SK-N-SH treated with all-trans-retinoic acid at 6 μM for 48 hours (cell line): ENCODE results near the gene MAN1A1.

Source experiments
- ATAC-seq: fragments of 200-7000 bp; cut with Tn5 transposase; 3 replicates; pipeline ENCODE4 v1.9.1; 2020; ENCODE audit warnings: mild to moderate bottlenecking, moderate library complexity
- ARNTL ChIP-seq: fragments of 450-650 bp; formaldehyde crosslinking; IDR thresholded peaks from 2 replicates; pipeline ENCODE4 v1.5.0; 2020; ENCODE audit warnings: low read depth, mild to moderate bottlenecking, moderate library complexity, borderline replicate concordance
- CREB5 ChIP-seq: fragments of 250-450 bp; sonication (Bioruptor Pico); IDR thresholded peaks from 2 replicates; pipeline ENCODE4 v1.5.1; 2020; ENCODE audit warnings: low read depth, mild to moderate bottlenecking, moderate library complexity
- CSDC2 ChIP-seq: fragments of 250-450 bp; sonication (Bioruptor Pico); IDR thresholded peaks from 2 replicates; pipeline ENCODE4 v1.5.0; 2020; ENCODE audit warnings: mild to moderate bottlenecking, moderate library complexity
- ESRRG ChIP-seq: fragments of 250-450 bp; sonication (Bioruptor Pico); IDR thresholded peaks from 2 replicates; pipeline ENCODE4 v1.6.1; 2021; ENCODE audit warnings: mild to moderate bottlenecking
- GLIS3 ChIP-seq: fragments of 250-450 bp; sonication (Bioruptor Pico); IDR thresholded peaks from 2 replicates; pipeline ENCODE4 v1.5.0; 2020; ENCODE audit warnings: mild to moderate bottlenecking, moderate library complexity
- ISL1 ChIP-seq: fragments of 250-450 bp; sonication (Bioruptor Pico); IDR thresholded peaks from 2 replicates; pipeline ENCODE4 v2.1.2; 2022; ENCODE audit warnings: mild to moderate bottlenecking, moderate library complexity
- OSR1 ChIP-seq: fragments of 250-450 bp; sonication (Bioruptor Pico); IDR thresholded peaks from 2 replicates; pipeline ENCODE4 v1.8.0; 2022; ENCODE audit warnings: moderate library complexity, mild to moderate bottlenecking, inconsistent platforms
- PATZ1 ChIP-seq: fragments of 250-450 bp; sonication (Bioruptor Pico); IDR thresholded peaks from 2 replicates; pipeline ENCODE4 v1.8.0; 2020; ENCODE audit warnings: mild to moderate bottlenecking, moderate library complexity, borderline replicate concordance
- POU6F1 ChIP-seq: fragments of 250-450 bp; sonication (Bioruptor Pico); IDR thresholded peaks from 2 replicates; pipeline ENCODE4 v1.8.0; 2021; ENCODE audit warnings: low read depth, mild to moderate bottlenecking, moderate library complexity, borderline replicate concordance
- PPARA ChIP-seq: fragments of 250-450 bp; sonication (Bioruptor Pico); IDR thresholded peaks from 2 replicates; pipeline ENCODE4 v1.5.0; 2020; ENCODE audit warnings: mild to moderate bottlenecking, borderline replicate concordance
- RARB ChIP-seq: fragments of 250-450 bp; sonication (Bioruptor Pico); IDR thresholded peaks from 2 replicates; pipeline ENCODE4 v1.8.0; 2021; ENCODE audit warnings: mild to moderate bottlenecking, moderate library complexity
- SNAI2 ChIP-seq: fragments of 250-450 bp; sonication (Bioruptor Pico); IDR thresholded peaks from 2 replicates; pipeline ENCODE4 v1.5.0; 2020; ENCODE audit warnings: mild to moderate bottlenecking, moderate library complexity
- TCF4 ChIP-seq: fragments of 250-450 bp; sonication (Bioruptor Pico); IDR thresholded peaks from 2 replicates; pipeline ENCODE4 v1.8.0; 2021; ENCODE audit warnings: mild to moderate bottlenecking, moderate library complexity, borderline replicate concordance
- TOX ChIP-seq: fragments of 250-450 bp; sonication (Bioruptor Pico); IDR thresholded peaks from 2 replicates; pipeline ENCODE4 v1.8.0; 2021; ENCODE audit warnings: mild to moderate bottlenecking, moderate library complexity, borderline replicate concordance
- TSHZ2 ChIP-seq: fragments of 250-450 bp; sonication (Bioruptor Pico); IDR thresholded peaks from 2 replicates; pipeline ENCODE4 v1.5.0; 2020; ENCODE audit warnings: mild to moderate bottlenecking, moderate library complexity
- ZC3H10 ChIP-seq: fragments of 250-450 bp; sonication (Bioruptor Pico); IDR thresholded peaks from 2 replicates; pipeline ENCODE4 v1.5.1; 2021; ENCODE audit warnings: mild to moderate bottlenecking, moderate library complexity
- ZFP3 ChIP-seq: fragments of 250-450 bp; sonication (Bioruptor Pico); IDR thresholded peaks from 2 replicates; pipeline ENCODE4 v1.5.0; 2020; ENCODE audit warnings: mild to moderate bottlenecking, moderate library complexity
- ZNF70 ChIP-seq: fragments of 450-650 bp; formaldehyde crosslinking; IDR thresholded peaks from 2 replicates; pipeline ENCODE4 v1.5.0; 2020; ENCODE audit warnings: mild to moderate bottlenecking, moderate library complexity
- ZNF8 ChIP-seq: fragments of 450-650 bp; formaldehyde crosslinking; IDR thresholded peaks from 2 replicates; pipeline ENCODE4 v1.5.0; 2020; ENCODE audit warnings: mild to moderate bottlenecking, moderate library complexity

The MAN1A1 gene

GRCh38 chr6:119224095-119224701 lies 125.4 kb downstream of the MAN1A1 start (continued):
- TF ChIP-seq ZFP3 (CRISPR knock-in tag) (no peak), ZNF70 (CRISPR knock-in tag) (no peak)
- TF ChIP-seq, all 23 proteins: peak for 0

- no peak for TF ChIP-seq CSDC2 (CRISPR knock-in tag)
- no peak for ATAC-seq
These were observed 129.1 kb downstream of the MAN1A1 start for GRCh38 chr6:119220452-119220851.

GRCh38 chr6:119218548-119218947 lies 131.0 kb downstream of the MAN1A1 start:
- TF ChIP-seq ISL1 (CRISPR knock-in tag) (no peak), RARB (CRISPR knock-in tag) (no peak), TOX (CRISPR knock-in tag) (no peak), ARNTL (no peak), CSDC2 (CRISPR knock-in tag) (no peak), GLIS3 (CRISPR knock-in tag) (no peak), TCF4 (CRISPR knock-in tag) (no peak), OSR1 (CRISPR knock-in tag) (no peak), TSHZ2 (CRISPR knock-in tag) (no peak), ZC3H10 (CRISPR knock-in tag) (no peak), POU6F1 (CRISPR knock-in tag) (no peak), CREB5 (CRISPR knock-in tag) (no peak), ESRRG (CRISPR knock-in tag) (no peak), ZNF8 (CRISPR knock-in tag) (no peak)

GRCh38 chr6:119215885-119216590 lies 133.5 kb downstream of the MAN1A1 start:
- TF ChIP-seq OSR1 (CRISPR knock-in tag) (no peak), ISL1 (CRISPR knock-in tag) (0 out of 2 replicates have a peak, but pooled peaks have one; percentile 17)
- TF ChIP-seq, all 23 proteins: peak for 1
- no peak; the same call in 2 of the 3 replicates for ATAC-seq

More at GRCh38 chr6:119218548-119218947, 131.0 kb downstream of the MAN1A1 start:
- ATAC-seq = no peak

GRCh38 chr6:119215309-119215708 lies 134.3 kb downstream of the MAN1A1 start:
- ATAC-seq = no peak
- TF ChIP-seq PPARA (no peak), ARNTL (no peak), ISL1 (CRISPR knock-in tag) (no peak), TOX (CRISPR knock-in tag) (no peak), TSHZ2 (CRISPR knock-in tag) (no peak), OSR1 (CRISPR knock-in tag) (no peak), TCF4 (CRISPR knock-in tag) (no peak), ZNF8 (CRISPR knock-in tag) (no peak), GLIS3 (CRISPR knock-in tag) (no peak), SNAI2 (CRISPR knock-in tag) (no peak), ZNF70 (CRISPR knock-in tag) (no peak), ZFP3 (CRISPR knock-in tag) (no peak), PATZ1 (CRISPR knock-in tag) (no peak)
